ENCODE measurements around the gene TNS3.

DNA sequence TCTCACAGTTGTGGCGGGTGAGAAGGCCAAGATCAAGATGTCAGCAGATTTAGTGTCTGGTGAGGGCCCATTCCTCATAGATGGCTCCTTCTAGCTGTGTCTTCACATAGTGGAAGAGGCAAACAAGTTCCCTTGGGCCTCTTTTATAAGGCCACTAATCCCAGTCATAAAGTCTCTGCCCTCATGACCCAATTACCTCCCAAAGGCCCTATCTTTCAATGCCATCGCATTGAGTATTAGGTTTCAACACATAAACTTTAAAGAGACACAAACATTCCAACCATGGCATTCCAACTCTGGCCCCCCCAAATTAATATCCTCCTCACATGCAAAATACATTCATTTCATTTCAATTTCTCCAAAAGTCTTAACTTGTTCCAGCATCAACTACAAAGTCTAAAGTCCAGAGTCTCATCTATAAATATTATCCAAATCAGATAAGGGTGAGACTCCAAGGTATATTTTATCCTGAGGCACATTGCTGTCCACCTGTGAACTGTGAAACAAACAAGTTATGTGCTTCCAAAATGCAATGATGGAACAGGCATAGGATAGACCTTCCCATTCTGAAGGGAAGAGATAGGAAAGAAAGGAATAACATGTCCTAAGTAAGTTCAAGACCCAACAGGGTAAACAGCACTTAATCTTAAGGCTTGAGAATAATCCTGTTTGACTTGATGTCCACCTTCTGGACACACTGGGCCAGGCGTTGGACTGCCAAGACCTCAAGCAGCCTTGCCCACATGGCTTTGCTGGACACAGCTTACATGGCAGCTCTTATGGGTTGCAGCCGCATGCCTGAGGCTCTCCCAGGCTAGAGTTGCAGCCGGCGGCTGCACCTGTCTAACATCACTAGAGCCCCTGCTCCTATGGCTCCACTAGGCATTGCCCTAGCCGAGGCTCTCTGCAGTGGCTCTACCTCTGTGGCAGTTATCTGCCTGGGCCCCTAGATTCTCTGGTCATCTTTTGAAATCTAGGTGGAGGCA lies 312.8 kb downstream of the TNS3 start:
- TF ChIP-seq, protein P1, sequence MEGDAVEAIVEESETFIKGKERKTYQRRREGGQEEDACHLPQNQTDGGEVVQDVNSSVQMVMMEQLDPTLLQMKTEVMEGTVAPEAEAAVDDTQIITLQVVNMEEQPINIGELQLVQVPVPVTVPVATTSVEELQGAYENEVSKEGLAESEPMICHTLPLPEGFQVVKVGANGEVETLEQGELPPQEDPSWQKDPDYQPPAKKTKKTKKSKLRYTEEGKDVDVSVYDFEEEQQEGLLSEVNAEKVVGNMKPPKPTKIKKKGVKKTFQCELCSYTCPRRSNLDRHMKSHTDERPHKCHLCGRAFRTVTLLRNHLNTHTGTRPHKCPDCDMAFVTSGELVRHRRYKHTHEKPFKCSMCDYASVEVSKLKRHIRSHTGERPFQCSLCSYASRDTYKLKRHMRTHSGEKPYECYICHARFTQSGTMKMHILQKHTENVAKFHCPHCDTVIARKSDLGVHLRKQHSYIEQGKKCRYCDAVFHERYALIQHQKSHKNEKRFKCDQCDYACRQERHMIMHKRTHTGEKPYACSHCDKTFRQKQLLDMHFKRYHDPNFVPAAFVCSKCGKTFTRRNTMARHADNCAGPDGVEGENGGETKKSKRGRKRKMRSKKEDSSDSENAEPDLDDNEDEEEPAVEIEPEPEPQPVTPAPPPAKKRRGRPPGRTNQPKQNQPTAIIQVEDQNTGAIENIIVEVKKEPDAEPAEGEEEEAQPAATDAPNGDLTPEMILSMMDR (IDR thresholded peaks at IDR 0.05) = no peak
- TF ChIP-seq EP300 (IDR thresholded peaks at IDR 0.05) = no peak
